Liver (tissue), 3 donors: ENCODE measurements around the gene HEATR3.

ENCODE experiments used
- ATF3 ChIP-seq: IDR thresholded peaks from 2 replicates; pipeline ENCODE4 v1.6.1; 2016; ENCODE audit warnings: antibody characterized with exemption
- CTCF ChIP-seq: fragments of 150-350 bp; IDR thresholded peaks from 2 replicates; pipeline ENCODE4 v1.5.1; 2017; ENCODE audit warnings: improper control_type of control experiment, low read depth, low read length; ENCODE audit not compliant: missing input control
- FOXA1 ChIP-seq: IDR thresholded peaks from 2 replicates; pipeline ENCODE4 v1.6.1; 2016; ENCODE audit warnings: antibody characterized with exemption
- GABPA ChIP-seq, 2 donors: IDR thresholded peaks in 1 of 2; conservative IDR thresholded peaks in 1 of 2; 2 replicates each; pipeline ENCODE4 v1.6.1; 2016; ENCODE audit warnings: antibody characterized with exemption in 2 of 2, mild to moderate bottlenecking in 1 of 2, moderate library complexity in 1 of 2
- MAX ChIP-seq: IDR thresholded peaks from 2 replicates; pipeline ENCODE4 v1.6.1; 2016; ENCODE audit warnings: antibody characterized with exemption
- RAD21 ChIP-seq, 2 donors: IDR thresholded peaks; 2 replicates each; pipeline ENCODE4 v1.6.1; 2016; ENCODE audit warnings: antibody characterized with exemption in 2 of 2, mild to moderate bottlenecking in 2 of 2
- REST ChIP-seq: IDR thresholded peaks from 2 replicates; pipeline ENCODE4 v1.6.1; 2016; ENCODE audit warnings: antibody characterized with exemption, mild to moderate bottlenecking
- SP1 ChIP-seq: IDR thresholded peaks from 2 replicates; pipeline ENCODE4 v1.6.1; 2018; ENCODE audit warnings: antibody characterized with exemption, mild to moderate bottlenecking
- donor health status: healthy.
- donor health status: healthy.

GRCh38 chr16:50136399-50136798, 70.6 kb downstream of the HEATR3 start:
- TF ChIP-seq RAD21 (IDR thresholded peaks at IDR 0.05) (peak; percentile 25 to 33), CTCF (no peak), ATF3 (no peak), REST (no peak), FOXA1 (no peak), SP1 (no peak), MAX (no peak), GABPA (IDR thresholded peaks at IDR 0.05 in 1 of 2, conservative IDR thresholded peaks at IDR 0.05 in 1 of 2) (no peak)
